BLaER1 treated with 17β-estradiol and CSF1 and Interleukin-3, amounts not matched to agents 10 nM and 100 nM (cell line): ENCODE measurements around the gene CYTIP.

Source experiments
- H3K27ac ChIP-seq, 11 experiments: shearing (Covaris generic); formaldehyde crosslinking; 2 replicates each; pipeline ENCODE4 v1.8.1; 2022
- H3K27me3 ChIP-seq, 11 experiments: shearing (Covaris generic); formaldehyde crosslinking; 2 replicates each; pipeline ENCODE4 v1.8.1; 2022
- H3K36me3 ChIP-seq, 11 experiments: shearing (Covaris generic); formaldehyde crosslinking; 2 replicates each; pipeline ENCODE4 v1.8.1; 2022
- H3K4me1 ChIP-seq, 10 experiments: shearing (Covaris generic); formaldehyde crosslinking; 2 replicates each; pipeline ENCODE4 v1.8.1; 2022
- H3K4me2 ChIP-seq, 11 experiments: shearing (Covaris generic); formaldehyde crosslinking; 2 replicates each; pipeline ENCODE4 v1.8.1; 2022
- H3K4me3 ChIP-seq, 10 experiments: shearing (Covaris generic); formaldehyde crosslinking; 2 replicates each; pipeline ENCODE4 v1.8.1; 2022
- H3K9ac ChIP-seq, 11 experiments: shearing (Covaris generic); formaldehyde crosslinking; 2 replicates each; pipeline ENCODE4 v1.8.1; 2022
- H3K9me3 ChIP-seq, 11 experiments: shearing (Covaris generic); formaldehyde crosslinking; replicated peaks in 1 of 11; 2 replicates each; pipeline ENCODE4 v1.8.1; 2022
- H4K20me1 ChIP-seq, 11 experiments: shearing (Covaris generic); formaldehyde crosslinking; 2 replicates each; pipeline ENCODE4 v1.8.1; 2022
- Cebpa-rat ChIP-seq, 11 experiments: shearing (Covaris generic); IDR thresholded peaks; 2 replicates each; pipeline ENCODE4 v1.8.1; 2022

Gene CYTIP

GRCh38 chr2:157427003-157427921 is 16.6 kb downstream of the CYTIP start:
- H3K27ac ChIP-seq, result peak overlapping the region in 3 of 11 experiments; percentile 27 to 49 (median 28); a peak in 6 of 22 replicates
- H3K4me1 ChIP-seq, result peaks cover 0 to 95% (median 1%) of the 10 kb centered on the region in 10 experiments; a peak in 10 of 20 replicates
- peaks cover 0 to 98% (median 62%) of the 10 kb centered on the region in 11 experiments; a peak in 13 of 22 replicates for H3K36me3 ChIP-seq
- peaks cover 0 to 89% (median 10%) of the 10 kb centered on the region in 11 experiments; a peak in 17 of 22 replicates for H3K9me3 ChIP-seq
- H4K20me1 ChIP-seq, result peaks cover 0 to 74% (median 0%) of the 10 kb centered on the region in 11 experiments; a peak in 7 of 22 replicates
- peak overlapping the region in 3 of 11 experiments; percentile 46 to 70 (median 66); a peak in 6 of 22 replicates for H3K4me2 ChIP-seq
- peak overlapping the region in 1 of 10 experiments; percentile 28; a peak in 2 of 20 replicates for H3K4me3 ChIP-seq
- H3K9ac ChIP-seq, result peak overlapping the region in 1 of 11 experiments; percentile 1; a peak in 1 of 22 replicates
- TF ChIP-seq Cebpa-rat (IDR thresholded peaks at IDR 0.05), result no peak
- no peaks in the 10 kb centered on the region for H3K27me3 ChIP-seq

- Histone ChIP-seq H3K9ac (no peak overlapping the region), H3K4me1 (peaks cover 0 to 95% (median 8%) of the 10 kb centered on the region in 10 experiments; a peak in 13 of 20 replicates), H3K36me3 (peaks cover 0 to 98% (median 58%) of the 10 kb centered on the region in 11 experiments; a peak in 13 of 22 replicates), H3K27ac (peak overlapping the region in 3 of 11 experiments; percentile 27 to 49 (median 28); a peak in 5 of 22 replicates), H3K27me3 (no peaks in the 10 kb centered on the region), H3K4me3 (peak overlapping the region in 2 of 10 experiments; percentile 1 to 28; a peak in 2 of 20 replicates), H3K9me3 (peaks cover 0 to 91% (median 10%) of the 10 kb centered on the region in 11 experiments; a peak in 17 of 22 replicates), H3K4me2 (peak overlapping the region in 3 of 11 experiments; percentile 46 to 70 (median 66); a peak in 5 of 22 replicates), H4K20me1 (peaks cover 0 to 66% (median 0%) of the 10 kb centered on the region in 11 experiments; a peak in 5 of 22 replicates)
- TF ChIP-seq Cebpa-rat (IDR thresholded peaks at IDR 0.05), result no peak
Observed at GRCh38 chr2:157426477-157426994, 17.4 kb downstream of the CYTIP start.

- Histone ChIP-seq H3K27ac (peak overlapping the region in 1 of 11 experiments; percentile 22; a peak in 2 of 22 replicates), H3K27me3 (no peaks in the 10 kb centered on the region), H4K20me1 (peaks cover 0 to 46% (median 0%) of the 10 kb centered on the region in 11 experiments; a peak in 5 of 22 replicates), H3K4me1 (peaks cover 0 to 92% (median 27%) of the 10 kb centered on the region in 10 experiments; a peak in 14 of 20 replicates), H3K9ac (no peak overlapping the region), H3K4me3 (no peak overlapping the region), H3K36me3 (peaks cover 0 to 90% (median 48%) of the 10 kb centered on the region in 11 experiments; a peak in 12 of 22 replicates), H3K4me2 (peak overlapping the region in 2 of 11 experiments; percentile 11 to 30; a peak in 3 of 22 replicates), H3K9me3 (peaks cover 0 to 85% (median 10%) of the 10 kb centered on the region in 11 experiments; a peak in 17 of 22 replicates)
- TF ChIP-seq Cebpa-rat (IDR thresholded peaks at IDR 0.05), result no peak
Observed at GRCh38 chr2:157424374-157424773, 19.5 kb downstream of the CYTIP start.

GRCh38 chr2:157421964-157422363 is 21.9 kb downstream of the CYTIP start:
- peaks cover 0 to 22% (median 0%) of the 10 kb centered on the region in 11 experiments; a peak in 3 of 22 replicates for H4K20me1 ChIP-seq
- H3K36me3 ChIP-seq, result peaks cover 0 to 89% (median 40%) of the 10 kb centered on the region in 11 experiments; a peak in 12 of 22 replicates
- H3K9ac ChIP-seq, result peak overlapping the region in 9 of 11 experiments; percentile 6 to 87 (median 69); a peak in 14 of 22 replicates
- H3K9me3 ChIP-seq, result peaks cover 0 to 82% (median 9%) of the 10 kb centered on the region in 11 experiments; a peak in 17 of 22 replicates
- no peak for TF ChIP-seq Cebpa-rat (IDR thresholded peaks at IDR 0.05)
- peak overlapping the region; percentile 57 to 99 (median 90); a peak in 20 of 22 replicates for H3K27ac ChIP-seq
- H3K27me3 ChIP-seq, result no peaks in the 10 kb centered on the region
- H3K4me3 ChIP-seq, result peak overlapping the region in 2 of 10 experiments; percentile 7 to 24; a peak in 1 of 20 replicates
- peak overlapping the region in 6 of 11 experiments; percentile 30 to 93 (median 66); a peak in 11 of 22 replicates for H3K4me2 ChIP-seq
- H3K4me1 ChIP-seq, result peaks cover 0 to 92% (median 48%) of the 10 kb centered on the region in 10 experiments; a peak in 16 of 20 replicates

- peak overlapping the region in 7 of 11 experiments; percentile 30 to 93 (median 52); a peak in 12 of 22 replicates for H3K4me2 ChIP-seq
Observed at GRCh38 chr2:157421331-157421944, 22.5 kb downstream of the CYTIP start.

GRCh38 chr2:157420771-157421323 is 23.0 kb downstream of the CYTIP start:
- Histone ChIP-seq H3K27me3 (no peaks in the 10 kb centered on the region), H4K20me1 (peaks cover 0 to 14% (median 0%) of the 10 kb centered on the region in 11 experiments; a peak in 2 of 22 replicates), H3K9ac (peak overlapping the region in 9 of 11 experiments; percentile 59 to 87 (median 77); a peak in 18 of 22 replicates), H3K4me3 (no peak overlapping the region), H3K36me3 (peaks cover 0 to 90% (median 40%) of the 10 kb centered on the region in 11 experiments; a peak in 12 of 22 replicates), H3K27ac (peak overlapping the region; percentile 57 to 99 (median 90)), H3K4me2 (peak overlapping the region in 8 of 11 experiments; percentile 30 to 93 (median 78); a peak in 15 of 22 replicates), H3K9me3 (peaks cover 0 to 80% (median 3%) of the 10 kb centered on the region in 11 experiments; a peak in 11 of 22 replicates), H3K4me1 (peaks cover 0 to 94% (median 51%) of the 10 kb centered on the region in 10 experiments; a peak in 16 of 20 replicates)
- peak in 6 of 11 experiments; percentile 33 to 91 (median 67); a peak in 8 of 22 replicates for TF ChIP-seq Cebpa-rat (IDR thresholded peaks at IDR 0.05)

More at GRCh38 chr2:157421331-157421944, 22.5 kb downstream of the CYTIP start:
- Histone ChIP-seq H3K36me3 (peaks cover 0 to 89% (median 39%) of the 10 kb centered on the region in 11 experiments; a peak in 12 of 22 replicates), H3K27ac (peak overlapping the region; percentile 57 to 99 (median 90)), H4K20me1 (peaks cover 0 to 17% (median 0%) of the 10 kb centered on the region in 11 experiments; a peak in 3 of 22 replicates), H3K4me1 (peaks cover 0 to 92% (median 50%) of the 10 kb centered on the region in 10 experiments; a peak in 16 of 20 replicates), H3K27me3 (no peaks in the 10 kb centered on the region), H3K9me3 (peaks cover 0 to 79% (median 4%) of the 10 kb centered on the region in 11 experiments; a peak in 17 of 22 replicates), H3K9ac (peak overlapping the region in 9 of 11 experiments; percentile 6 to 87 (median 69); a peak in 15 of 22 replicates), H3K4me3 (peak overlapping the region in 2 of 10 experiments; percentile 7 to 24; a peak in 1 of 20 replicates)
- TF ChIP-seq Cebpa-rat (IDR thresholded peaks at IDR 0.05), result no peak
